AG09319 (cell line): ENCODE results near the gene SLC25A41.

Experiments used
- DNase-seq: peaks from one replicate; pipeline ENCODE4 v3.0.0-alpha.2; 2010; ENCODE audit warnings: low read depth; ENCODE audit errors: extremely low read depth
- TF ChIP-seq, protein P1 (sequence below): IDR thresholded peaks from 2 replicates; pipeline ENCODE4 v1.5.1; 2011; ENCODE audit warnings: low read depth, mild to moderate bottlenecking, inconsistent platforms, low read length, moderate library complexity

Gene SLC25A41

GRCh38 chr19:6384381-6384780 is 49.2 kb downstream of the SLC25A41 start:
- TF ChIP-seq, protein P1, sequence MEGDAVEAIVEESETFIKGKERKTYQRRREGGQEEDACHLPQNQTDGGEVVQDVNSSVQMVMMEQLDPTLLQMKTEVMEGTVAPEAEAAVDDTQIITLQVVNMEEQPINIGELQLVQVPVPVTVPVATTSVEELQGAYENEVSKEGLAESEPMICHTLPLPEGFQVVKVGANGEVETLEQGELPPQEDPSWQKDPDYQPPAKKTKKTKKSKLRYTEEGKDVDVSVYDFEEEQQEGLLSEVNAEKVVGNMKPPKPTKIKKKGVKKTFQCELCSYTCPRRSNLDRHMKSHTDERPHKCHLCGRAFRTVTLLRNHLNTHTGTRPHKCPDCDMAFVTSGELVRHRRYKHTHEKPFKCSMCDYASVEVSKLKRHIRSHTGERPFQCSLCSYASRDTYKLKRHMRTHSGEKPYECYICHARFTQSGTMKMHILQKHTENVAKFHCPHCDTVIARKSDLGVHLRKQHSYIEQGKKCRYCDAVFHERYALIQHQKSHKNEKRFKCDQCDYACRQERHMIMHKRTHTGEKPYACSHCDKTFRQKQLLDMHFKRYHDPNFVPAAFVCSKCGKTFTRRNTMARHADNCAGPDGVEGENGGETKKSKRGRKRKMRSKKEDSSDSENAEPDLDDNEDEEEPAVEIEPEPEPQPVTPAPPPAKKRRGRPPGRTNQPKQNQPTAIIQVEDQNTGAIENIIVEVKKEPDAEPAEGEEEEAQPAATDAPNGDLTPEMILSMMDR, result no peak
- no peak for DNase-seq

DNA sequence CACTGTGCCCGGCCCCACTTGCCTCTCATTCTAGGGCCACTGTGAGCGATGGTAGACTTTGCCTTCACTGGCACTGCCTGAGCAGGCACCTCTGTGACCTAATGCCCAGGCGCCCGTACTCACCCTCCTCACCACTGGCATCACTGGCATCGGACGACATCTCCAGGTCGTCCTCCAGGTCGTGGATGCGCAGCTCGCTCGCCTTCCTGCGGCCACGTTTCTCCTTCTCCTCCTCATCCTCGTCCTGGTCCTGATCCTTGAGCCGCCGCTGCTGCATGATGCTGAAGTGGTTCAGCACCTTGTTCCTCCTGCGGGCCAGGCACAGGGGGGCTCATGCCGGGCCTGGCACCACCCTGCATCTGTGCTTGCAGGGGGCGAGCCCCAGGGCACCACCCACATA is 50.4 kb downstream of the SLC25A41 start:
- no peak for DNase-seq
- TF ChIP-seq, protein P1, result no peak

DNA sequence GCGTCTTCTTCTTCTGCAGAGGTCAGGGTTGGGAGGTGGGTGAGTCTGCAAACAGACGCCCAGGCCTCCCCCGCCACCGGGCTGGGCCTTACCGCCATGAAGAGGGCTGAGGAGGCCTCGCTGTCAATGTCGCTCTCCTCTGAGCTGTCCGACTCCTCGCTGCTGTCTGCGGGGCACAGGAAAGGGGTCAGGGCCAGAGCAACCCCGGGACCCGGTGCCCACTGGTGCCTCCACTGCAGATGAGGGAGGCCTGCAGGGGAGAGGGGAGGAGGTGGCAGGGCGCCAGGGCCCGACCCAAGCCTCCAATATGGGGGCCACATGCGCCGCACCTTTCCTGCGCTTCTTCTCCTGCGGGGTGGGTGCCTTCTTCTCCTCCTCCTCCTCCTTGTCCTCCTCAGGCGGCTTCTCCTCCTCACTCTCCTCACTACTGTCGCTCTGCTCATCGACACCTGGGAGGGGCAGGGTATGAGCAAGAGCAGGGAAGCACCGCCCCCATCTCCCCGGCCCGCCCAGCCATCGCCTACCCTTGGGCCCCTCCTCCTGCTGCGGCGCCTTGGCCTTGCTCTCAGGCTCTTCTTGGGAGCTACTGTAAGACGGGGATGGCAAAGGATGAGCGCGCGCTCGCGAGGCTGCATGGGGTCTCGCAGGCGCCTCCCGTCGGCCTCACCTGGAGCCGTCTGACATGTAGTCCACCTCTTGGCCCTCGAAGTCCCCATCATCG is 52.4 kb downstream of the SLC25A41 start:
- TF ChIP-seq, protein P1, result no peak
- DNase-seq, result no peak

DNA sequence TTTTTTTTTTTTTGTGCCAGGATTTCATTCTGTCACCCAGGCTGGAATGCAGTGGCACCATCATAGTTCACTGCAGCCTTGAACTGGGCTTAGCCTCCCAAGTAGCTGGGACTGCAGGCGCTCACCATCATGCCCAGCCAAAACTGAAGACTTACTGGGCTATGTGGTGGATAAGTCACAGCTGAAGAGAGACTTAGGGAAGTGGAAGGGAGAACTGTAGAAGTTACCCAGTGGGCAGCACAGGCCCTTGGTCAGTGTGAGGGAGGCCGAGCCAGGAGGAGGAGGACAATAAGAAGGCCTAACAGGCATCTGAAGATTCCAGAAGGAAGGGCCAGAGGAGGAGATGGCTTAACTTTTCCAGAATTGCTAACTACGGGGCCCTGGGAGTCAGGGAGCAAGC is 53.8 kb downstream of the SLC25A41 start:
- TF ChIP-seq, protein P1, result no peak
- no peak for DNase-seq

- TF ChIP-seq, protein P1, result no peak
- DNase-seq, result no peak
Observed at GRCh38 chr19:6378486-6378885, 55.1 kb downstream of the SLC25A41 start.

DNA sequence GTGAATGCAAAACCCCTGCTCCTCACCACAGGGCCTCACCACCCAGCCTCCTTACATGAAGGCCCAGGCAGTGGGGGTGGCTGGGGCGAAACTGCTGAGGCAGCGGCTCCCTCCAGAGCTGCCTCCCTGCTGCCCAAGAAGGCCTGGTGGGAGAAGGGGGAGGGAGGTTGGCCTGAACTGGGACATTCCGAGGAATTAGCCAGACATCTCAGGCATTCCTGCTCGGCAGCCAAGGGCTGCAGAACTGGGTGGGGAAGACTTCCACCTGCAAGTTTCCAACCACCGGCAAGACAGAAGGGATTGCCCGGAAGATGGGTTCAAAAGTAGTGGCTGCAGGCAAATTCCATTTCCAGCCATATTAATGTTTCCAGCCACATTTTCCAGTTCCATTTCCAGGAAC is 55.5 kb downstream of the SLC25A41 start:
- no peak for DNase-seq
- TF ChIP-seq, protein P1, result no peak

DNA sequence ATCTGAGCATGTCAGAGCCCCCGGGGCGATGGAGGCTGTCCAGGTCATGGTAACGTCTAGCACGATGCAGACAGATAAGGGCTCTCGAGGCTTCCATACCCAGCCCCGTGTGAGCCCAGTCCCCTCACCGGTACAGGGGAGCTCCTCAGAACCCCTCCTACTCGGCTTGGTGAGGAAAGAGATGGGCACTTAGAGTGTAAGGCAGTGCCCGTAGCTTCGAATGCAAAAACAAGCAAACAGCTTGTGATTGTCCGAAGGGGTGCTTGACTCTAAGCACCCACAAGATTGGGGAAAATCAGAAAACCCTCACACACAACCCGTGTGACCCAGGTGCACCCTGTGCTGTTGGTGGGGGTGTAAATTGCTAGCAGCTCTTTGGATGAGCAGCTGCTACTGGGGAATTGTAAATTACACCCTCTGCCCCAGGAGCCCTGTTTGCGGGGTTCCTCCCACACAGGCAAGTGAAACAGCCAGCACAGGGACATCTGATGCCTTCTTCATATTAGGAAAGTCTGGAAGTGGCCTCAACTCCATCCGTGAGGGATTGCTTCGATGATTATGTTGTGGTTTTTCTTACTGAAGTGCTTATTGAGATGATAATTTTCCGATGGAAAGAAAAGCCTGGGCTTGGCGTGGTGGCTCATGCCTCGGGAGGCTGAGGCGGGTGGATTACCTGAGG is 56.9 kb downstream of the SLC25A41 start:
- no peak for DNase-seq
- TF ChIP-seq, protein P1, result no peak
